A549 (cell line): Measurements from ENCODE around the gene ADGRG2. TPM values are rescaled to one million over a fixed set of nuclear protein-coding genes. Genes with fewer than 3 reads are reported as not detected.
A peak's percentile ranks its signal among the peaks of the same experiment; 100 is the strongest.

ENCODE experiments used
- ATAC-seq, 2 experiments: fragments of 200-7000 bp in 1 of 2; fragments of >200 bp in 1 of 2; cut with Nextera tagmentation in 1 of 2; cut with Tn5 transposase in 1 of 2; 3 replicates each; pipeline versions ENCODE4 v1.8.0 to v1.9.1; 2018 to 2020; ENCODE audit warnings: mild to moderate bottlenecking in 1 of 2, moderate library complexity in 1 of 2
- CTCF ChIA-PET: fragments of 300-600 bp; sonication (Branson Sonifier 250); formaldehyde crosslinking; extraction: SDS; loops from one replicate; lab custom pipeline; 2021; ENCODE audit warnings: antibody characterized with exemption, inconsistent platforms; lab: Yijun Ruan, JAX
- POLR2A ChIA-PET: fragments of 350-600 bp; formaldehyde crosslinking; extraction: SDS; loops from one replicate; lab custom pipeline; 2021; ENCODE audit warnings: antibody characterized with exemption, inconsistent platforms; lab: Yijun Ruan, JAX
- DNase-seq, 2 experiments: peaks; one replicate each; pipeline versions ENCODE4 v3.0.0 to v3.0.0-alpha.2; 2011 to 2016; ENCODE audit warnings: low read depth in 1 of 2, low spot score in 1 of 2
- FAIRE-seq: peaks from 2 replicates; lab custom pipeline; 2011; peaks lifted over from hg19 to GRCh38; lab: Jason Lieb, UNC
- H3K27ac ChIP-seq, 2 experiments: fragments of >200 bp; sonication (Bioruptor Twin); formaldehyde crosslinking; 3 replicates each; pipeline ENCODE4 v1.5.1; 2016 to 2017
- H3K4me1 ChIP-seq: fragments of >200 bp; sonication (Bioruptor Twin); formaldehyde crosslinking; 3 replicates; pipeline ENCODE4 v1.6.1; 2016
- H3K4me2 ChIP-seq: fragments of >200 bp; sonication (Bioruptor Twin); formaldehyde crosslinking; 3 replicates; pipeline ENCODE4 v1.6.1; 2016
- H3K4me3 ChIP-seq: fragments of >200 bp; sonication (Bioruptor Twin); formaldehyde crosslinking; 3 replicates; pipeline ENCODE4 v1.5.1; 2016
- H3K9me3 ChIP-seq: fragments of >200 bp; sonication (Bioruptor Twin); formaldehyde crosslinking; 3 replicates; pipeline ENCODE4 v1.6.1; 2016
- BHLHE40 ChIP-seq: IDR thresholded peaks from 2 replicates; pipeline ENCODE4 v1.6.1; 2012; ENCODE audit warnings: low read depth, low read length, inconsistent platforms
- CBX2 ChIP-seq: fragments of 200-600 bp; sonication (generic); IDR thresholded peaks from 2 replicates; pipeline ENCODE4 v1.6.1; 2016; ENCODE audit warnings: low read depth, mild to moderate bottlenecking, borderline replicate concordance
- CEBPB ChIP-seq, 2 experiments: fragments of >200 bp in 1 of 2; sonication (Bioruptor Twin) in 1 of 2; formaldehyde crosslinking in 1 of 2; IDR thresholded peaks; 2 replicates each; pipeline ENCODE4 v1.6.1; 2012 to 2016
- EHF ChIP-seq: fragments of 250-450 bp; sonication (Bioruptor Pico); IDR thresholded peaks from 2 replicates; pipeline ENCODE4 v1.5.0; 2020; ENCODE audit warnings: mild to moderate bottlenecking
- ELK1 ChIP-seq: fragments of 150-350 bp; IDR thresholded peaks from 2 replicates; pipeline ENCODE4 v1.6.1; 2014; ENCODE audit warnings: low read depth, mild to moderate bottlenecking, low read length
- EP300 ChIP-seq, 2 experiments: fragments of >200 bp; sonication (Bioruptor Twin); formaldehyde crosslinking; IDR thresholded peaks; 2 replicates in 1 of 2; 3 replicates in 1 of 2; pipeline ENCODE4 v1.6.1; 2016 to 2017
- ESRRA ChIP-seq: fragments of 150-350 bp; IDR thresholded peaks from 2 replicates; pipeline ENCODE4 v1.6.1; 2014; ENCODE audit warnings: mild to moderate bottlenecking, low read length, borderline replicate concordance
- FOSB ChIP-seq: fragments of 250-450 bp; sonication (Bioruptor Pico); IDR thresholded peaks from 2 replicates; pipeline ENCODE4 v1.5.0; 2020; ENCODE audit warnings: mild to moderate bottlenecking, moderate library complexity
- FOSL2 ChIP-seq, 2 experiments: fragments of 450-650 bp in 1 of 2; fragments of >200 bp in 1 of 2; sonication (Bioruptor Twin) in 1 of 2; formaldehyde crosslinking; IDR thresholded peaks; 2 replicates each; pipeline versions ENCODE4 v1.5.0 to v1.6.1; 2016 to 2020; ENCODE audit warnings: mild to moderate bottlenecking in 1 of 2, moderate library complexity in 1 of 2
- GATA3 ChIP-seq: IDR thresholded peaks from 2 replicates; pipeline ENCODE4 v1.6.1; 2012; ENCODE audit warnings: borderline replicate concordance
- HDAC2 ChIP-seq: fragments of 200-600 bp; sonication (generic); IDR thresholded peaks from 2 replicates; pipeline ENCODE4 v1.6.1; 2016
- HEYL ChIP-seq: fragments of 250-450 bp; sonication (Bioruptor Pico); IDR thresholded peaks from 2 replicates; pipeline ENCODE4 v1.8.0; 2021; ENCODE audit warnings: mild to moderate bottlenecking, moderate library complexity
- HMGXB4 ChIP-seq: fragments of 250-450 bp; sonication (Bioruptor Pico); IDR thresholded peaks from 2 replicates; pipeline ENCODE4 v1.5.0; 2021; ENCODE audit warnings: mild to moderate bottlenecking, moderate library complexity, borderline replicate concordance
- HOXA7 ChIP-seq: fragments of 250-450 bp; sonication (Bioruptor Pico); IDR thresholded peaks from 2 replicates; pipeline ENCODE4 v1.5.0; 2020; ENCODE audit warnings: mild to moderate bottlenecking, moderate library complexity
- KDM1A ChIP-seq: fragments of 200-600 bp; sonication (generic); IDR thresholded peaks from 2 replicates; pipeline ENCODE4 v1.6.1; 2016; ENCODE audit warnings: low read depth, mild to moderate bottlenecking
- MAFK ChIP-seq: fragments of 450-650 bp; IDR thresholded peaks from 2 replicates; pipeline ENCODE4 v1.6.1; 2014; ENCODE audit not compliant: partially characterized antibody
- MAX ChIP-seq: IDR thresholded peaks from 2 replicates; pipeline ENCODE4 v1.6.1; 2012
- MYC ChIP-seq: IDR thresholded peaks from 2 replicates; pipeline ENCODE4 v1.6.1; 2012; ENCODE audit warnings: mild to moderate bottlenecking, inconsistent platforms, low read length, improper control_type of control experiment, borderline replicate concordance
- PHF8 ChIP-seq: fragments of 200-600 bp; sonication (generic); IDR thresholded peaks from 2 replicates; pipeline ENCODE4 v1.6.1; 2016; ENCODE audit warnings: low read depth, mild to moderate bottlenecking, antibody characterized with exemption, moderate library complexity, borderline replicate concordance
- POLR2AphosphoS2 ChIP-seq: conservative IDR thresholded peaks from 2 replicates; pipeline ENCODE4 v1.6.1; 2012; ENCODE audit warnings: low read length, improper control_type of control experiment, inconsistent platforms
- ZSCAN20 ChIP-seq: fragments of 250-450 bp; sonication (Bioruptor Pico); IDR thresholded peaks from 2 replicates; pipeline ENCODE4 v1.8.0; 2022; ENCODE audit warnings: mild to moderate bottlenecking, moderate library complexity
- WGBS: methylation state at CpG from one replicate; pipeline ENCODE4 v1.1.6; 2017; ENCODE audit errors: missing lambda C conversion rate; 5-methylcytosine and 5-hydroxymethylcytosine counted together
- polyA plus RNA-seq, 4 experiments: library from polyadenylated mRNA; depleted of rRNA in 3 of 4; stranded (reverse); fragments of >200 nt; fragmentation: RNase III in 1 of 4; extraction: RNeasy Plus Mini Kit Qiagen cat#74134 plus additional on column Dnase treatment in 1 of 4; gene quantifications; 2 replicates in 3 of 4; 3 replicates in 1 of 4; pipeline ENCODE4 v1.2.3, GENCODE V29; 2011 to 2017
- TF ChIP-seq, protein P1 (sequence below): fragments of 450-650 bp; IDR thresholded peaks from 2 replicates; pipeline ENCODE4 v1.6.1; 2014; ENCODE audit warnings: antibody characterized with exemption
- TF ChIP-seq, protein P2 (sequence below): fragments of >200 bp; sonication (Bioruptor Twin); formaldehyde crosslinking; IDR thresholded peaks from 3 replicates; pipeline ENCODE4 v1.5.1; 2016

Gene ADGRG2
- polyA plus RNA-seq, 2 of the 4 experiments (the other 2 are of a cell fraction) = 5.2 to 10.3 TPM

DNA sequence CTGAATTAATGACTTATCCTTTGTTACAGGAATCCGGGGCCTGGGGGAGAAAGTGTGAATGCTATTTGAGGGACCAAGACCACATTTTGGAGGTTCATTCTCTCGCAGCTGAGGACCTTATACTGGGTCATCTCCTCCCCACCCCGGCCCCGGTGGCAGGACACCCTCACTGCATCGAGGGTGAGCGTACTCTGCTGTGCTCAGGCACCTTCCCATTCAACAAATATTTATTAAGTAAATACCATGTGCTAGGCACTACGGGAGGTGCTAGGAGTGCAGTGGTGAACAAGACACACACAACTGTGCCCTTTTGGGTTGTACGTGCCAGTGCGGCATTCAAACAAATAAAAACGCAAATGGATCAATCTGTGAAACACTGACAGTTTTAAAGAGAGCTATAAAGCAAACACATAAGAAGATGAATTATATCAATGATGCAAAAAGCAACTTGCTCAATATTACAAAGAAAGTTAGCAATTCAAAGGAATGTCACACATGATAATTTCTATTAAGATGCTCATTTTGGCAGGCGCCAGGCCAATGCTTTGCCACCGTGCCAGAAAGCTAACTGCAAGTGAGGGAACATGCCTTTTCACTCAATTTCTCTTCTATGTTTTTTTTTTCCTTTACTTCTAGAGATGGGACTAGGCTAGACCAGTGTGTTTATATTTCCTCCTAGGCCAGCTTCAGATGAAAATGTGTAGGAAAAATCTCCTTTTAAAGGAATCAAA lies 24.6 kb downstream of the ADGRG2 start:
- ATAC-seq = peak in 1 of 2 experiments; percentile 63; a peak in 2 of 6 replicates
- Histone ChIP-seq H3K4me1 (peaks cover 11% of the 10 kb centered on the region; the same call in 2 of the 3 replicates), H3K27ac (0 out of 6 replicates have a peak overlapping the region, but pooled peaks of 1 of the 2 experiments have one; percentile 30), H3K4me2 (no peak overlapping the region), H3K4me3 (no peak overlapping the region), H3K9me3 (0 out of 3 replicates have a peak, but pooled peaks cover 2% of the 10 kb centered on the region)
- CTCF ChIA-PET = interaction anchor here (0.6 to 1.8 kb wide), 4 partner anchors 9 to 129 kb away, joined by 3 to 6 read pairs (median 3); no protein-coding TSS in a partner anchor
- DNase-seq = no peak
- FAIRE-seq = peak; percentile 95
- 58% methylated on average over 11 of the region's 12 CpGs for WGBS
- POLR2A ChIA-PET = no interaction called here
- TF ChIP-seq HEYL (CRISPR knock-in tag) (no peak), POLR2AphosphoS2 (no peak), HDAC2 (no peak)

DNA sequence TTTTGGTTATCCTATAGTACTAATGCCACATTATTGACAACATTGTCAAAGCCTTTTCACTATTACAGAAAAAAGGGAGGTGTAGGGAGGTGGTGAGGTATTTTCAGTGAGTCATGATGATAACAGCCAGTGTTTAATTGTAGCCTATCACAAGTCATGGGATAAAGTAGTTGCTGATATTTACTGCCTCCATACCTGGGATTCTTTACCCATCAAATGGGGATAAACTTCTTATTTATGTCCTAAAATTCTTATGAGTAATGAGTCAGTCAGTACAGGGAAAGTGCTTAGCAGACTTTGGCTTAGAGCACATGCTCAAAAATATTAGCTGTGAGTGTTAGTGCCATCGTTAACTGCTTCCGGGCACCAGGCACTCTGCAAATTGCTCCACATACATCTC lies 25.7 kb downstream of the ADGRG2 start:
- peaks cover 11% of the 10 kb centered on the region; the same call in 2 of the 3 replicates for H3K4me1 ChIP-seq
- H3K4me3 ChIP-seq = no peak overlapping the region
- ATAC-seq (peak in 1 of 2 experiments; percentile 42; a peak in 2 of 6 replicates), DNase-seq (peak in 1 of 2 experiments; percentile 9), FAIRE-seq (peak; percentile 87)
- WGBS = 38% methylated on average over 2 of the region's 2 CpGs
- no peak overlapping the region for H3K4me2 ChIP-seq
- H3K27ac ChIP-seq = 0 out of 6 replicates have a peak overlapping the region, but pooled peaks of 1 of the 2 experiments have one; percentile 30
- H3K9me3 ChIP-seq = 0 out of 3 replicates have a peak, but pooled peaks cover 2% of the 10 kb centered on the region
- TF ChIP-seq, protein P1, sequence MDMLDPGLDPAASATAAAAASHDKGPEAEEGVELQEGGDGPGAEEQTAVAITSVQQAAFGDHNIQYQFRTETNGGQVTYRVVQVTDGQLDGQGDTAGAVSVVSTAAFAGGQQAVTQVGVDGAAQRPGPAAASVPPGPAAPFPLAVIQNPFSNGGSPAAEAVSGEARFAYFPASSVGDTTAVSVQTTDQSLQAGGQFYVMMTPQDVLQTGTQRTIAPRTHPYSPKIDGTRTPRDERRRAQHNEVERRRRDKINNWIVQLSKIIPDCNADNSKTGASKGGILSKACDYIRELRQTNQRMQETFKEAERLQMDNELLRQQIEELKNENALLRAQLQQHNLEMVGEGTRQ = no peak
- TF ChIP-seq FOSL2 (IDR thresholded peaks at IDR 0.05) (no peak), FOSL2 (CRISPR knock-in tag; IDR thresholded peaks at IDR 0.05) (no peak), FOSB (CRISPR knock-in tag) (no peak), CEBPB (IDR thresholded peaks at IDR 0.05) (no peak), BHLHE40 (no peak), GATA3 (no peak), ZSCAN20 (no peak), ELK1 (no peak), EHF (no peak), HOXA7 (CRISPR knock-in tag) (no peak), MYC (no peak), HMGXB4 (no peak), MAX (no peak), CBX2 (no peak), EP300 (IDR thresholded peaks at IDR 0.05) (no peak), MAFK (no peak), ESRRA (no peak), KDM1A (no peak), PHF8 (no peak)
- TF ChIP-seq, protein P2, sequence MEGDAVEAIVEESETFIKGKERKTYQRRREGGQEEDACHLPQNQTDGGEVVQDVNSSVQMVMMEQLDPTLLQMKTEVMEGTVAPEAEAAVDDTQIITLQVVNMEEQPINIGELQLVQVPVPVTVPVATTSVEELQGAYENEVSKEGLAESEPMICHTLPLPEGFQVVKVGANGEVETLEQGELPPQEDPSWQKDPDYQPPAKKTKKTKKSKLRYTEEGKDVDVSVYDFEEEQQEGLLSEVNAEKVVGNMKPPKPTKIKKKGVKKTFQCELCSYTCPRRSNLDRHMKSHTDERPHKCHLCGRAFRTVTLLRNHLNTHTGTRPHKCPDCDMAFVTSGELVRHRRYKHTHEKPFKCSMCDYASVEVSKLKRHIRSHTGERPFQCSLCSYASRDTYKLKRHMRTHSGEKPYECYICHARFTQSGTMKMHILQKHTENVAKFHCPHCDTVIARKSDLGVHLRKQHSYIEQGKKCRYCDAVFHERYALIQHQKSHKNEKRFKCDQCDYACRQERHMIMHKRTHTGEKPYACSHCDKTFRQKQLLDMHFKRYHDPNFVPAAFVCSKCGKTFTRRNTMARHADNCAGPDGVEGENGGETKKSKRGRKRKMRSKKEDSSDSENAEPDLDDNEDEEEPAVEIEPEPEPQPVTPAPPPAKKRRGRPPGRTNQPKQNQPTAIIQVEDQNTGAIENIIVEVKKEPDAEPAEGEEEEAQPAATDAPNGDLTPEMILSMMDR = no peak
- ChIA-PET POLR2A (no interaction called here), CTCF (interaction anchor here (1.1 to 1.7 kb wide), 3 partner anchors 8 to 238 kb away, joined by 3 to 6 read pairs (median 5); no protein-coding TSS in a partner anchor)
